ENCODE results near the gene MYT1.

- TF ChIP-seq, protein P1, sequence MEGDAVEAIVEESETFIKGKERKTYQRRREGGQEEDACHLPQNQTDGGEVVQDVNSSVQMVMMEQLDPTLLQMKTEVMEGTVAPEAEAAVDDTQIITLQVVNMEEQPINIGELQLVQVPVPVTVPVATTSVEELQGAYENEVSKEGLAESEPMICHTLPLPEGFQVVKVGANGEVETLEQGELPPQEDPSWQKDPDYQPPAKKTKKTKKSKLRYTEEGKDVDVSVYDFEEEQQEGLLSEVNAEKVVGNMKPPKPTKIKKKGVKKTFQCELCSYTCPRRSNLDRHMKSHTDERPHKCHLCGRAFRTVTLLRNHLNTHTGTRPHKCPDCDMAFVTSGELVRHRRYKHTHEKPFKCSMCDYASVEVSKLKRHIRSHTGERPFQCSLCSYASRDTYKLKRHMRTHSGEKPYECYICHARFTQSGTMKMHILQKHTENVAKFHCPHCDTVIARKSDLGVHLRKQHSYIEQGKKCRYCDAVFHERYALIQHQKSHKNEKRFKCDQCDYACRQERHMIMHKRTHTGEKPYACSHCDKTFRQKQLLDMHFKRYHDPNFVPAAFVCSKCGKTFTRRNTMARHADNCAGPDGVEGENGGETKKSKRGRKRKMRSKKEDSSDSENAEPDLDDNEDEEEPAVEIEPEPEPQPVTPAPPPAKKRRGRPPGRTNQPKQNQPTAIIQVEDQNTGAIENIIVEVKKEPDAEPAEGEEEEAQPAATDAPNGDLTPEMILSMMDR (IDR thresholded peaks at IDR 0.05), result no peak
- TF ChIP-seq EP300 (IDR thresholded peaks at IDR 0.05) (peak in 1 of 2 donors; percentile 17), POLR2A (IDR thresholded peaks at IDR 0.05) (no peak)
Observed at GRCh38 chr20:64224351-64225170, 60.3 kb downstream of the MYT1 start.

All from tibial nerve (tissue), 4 donors.